Measurements from ENCODE around the gene PATE2. TPM values are rescaled to one million over a fixed set of nuclear protein-coding genes. Genes with fewer than 3 reads are reported as not detected.
A peak's percentile ranks its signal among the peaks of the same experiment; 100 is the strongest.

Gene PATE2
- total and polyA plus RNA-seq, 2 of the 4 experiments (the other 2 are of a cell fraction): not detected

- H3K27ac ChIP-seq (ENCODE audit: insufficient read depth, low read length): no peak overlapping the region
- no peak overlapping the region for H2BK15ac ChIP-seq (ENCODE audit: low read depth, low read length)
- H3K56ac ChIP-seq (ENCODE audit: extremely low read depth, insufficient read depth, low read length): no peak overlapping the region
- BruUV-seq (replicated peaks): no TSS peak
- no peak overlapping the region for H3K14ac ChIP-seq (replicated peaks; ENCODE audit: low read depth, low read length)
- H3K4me3 ChIP-seq (ENCODE audit: insufficient read depth, low read depth, low read length): no peak overlapping the region
- peak; percentile 47 for DNase-seq
- H4K91ac ChIP-seq (ENCODE audit: insufficient read depth, low read depth, low read length): no peak overlapping the region
- ChIA-PET POLR2A (ENCODE audit: unreplicated experiment) (no interaction called here), CTCF (no interaction called here)
- no peaks in the 10 kb centered on the region for H3K27me3 ChIP-seq (ENCODE audit: control insufficient read depth, insufficient read depth, low read length)
- no peak overlapping the region for H2BK5ac ChIP-seq (ENCODE audit: low read depth, low read length, poor library complexity, severe bottlenecking)
- H3K9me3 ChIP-seq (ENCODE audit: control insufficient read depth, insufficient read depth, low read length): no peaks in the 10 kb centered on the region
- no peaks in the 10 kb centered on the region for H4K20me1 ChIP-seq (ENCODE audit: insufficient read depth, low read length)
- ATAC-seq (ENCODE audit: low read depth): no peak
- H3K4me2 ChIP-seq (ENCODE audit: low read depth, low read length): no peak overlapping the region
- no CpG with 5 or more reads among the region's 5 CpGs for WGBS, 2 experiments (ENCODE audit: extremely low coverage in 2 of 2, insufficient read length in 1 of 2)
- no peak overlapping the region for H2AK5ac ChIP-seq (ENCODE audit: low read depth, low read length)
- H3K23ac ChIP-seq (ENCODE audit: low read depth, low read length): no peak overlapping the region
- dilution Hi-C loops (cut with HindIII; ENCODE audit: low sequenced_read_pairs, unreplicated experiment) (no loop called here), in situ Hi-C loops (cut with MboI; ENCODE audit: low sequenced_read_pairs) (no loop called here), intact Hi-C loops (cut with micrococcal nuclease) (no loop called here)
- H4K5ac ChIP-seq (ENCODE audit: low read depth, low read length): no peak overlapping the region
- no peak overlapping the region for H4K8ac ChIP-seq (ENCODE audit: low read depth in 2 of 2, low read length in 2 of 2)
- H3K4ac ChIP-seq (ENCODE audit: low read depth, low read length): no peak overlapping the region
- no peak overlapping the region for H2BK120ac ChIP-seq (ENCODE audit: low read depth, low read length)
- H3K4me1 ChIP-seq (ENCODE audit: control insufficient read depth, insufficient read depth, low read length): no peaks in the 10 kb centered on the region
- no peaks in the 10 kb centered on the region for H3K9me1 ChIP-seq (ENCODE audit: insufficient read depth, low read length)
- H3K36me3 ChIP-seq (ENCODE audit: control insufficient read depth, insufficient read depth, low read length): no peaks in the 10 kb centered on the region
- no peak overlapping the region for H2AK9ac ChIP-seq (replicated peaks; ENCODE audit: low read depth, low read length, poor library complexity)
- H3K79me1 ChIP-seq (ENCODE audit: low read depth in 1 of 2, low read length in 2 of 2): no peaks in the 10 kb centered on the region
- no peak for TF ChIP-seq FOS (IDR thresholded peaks at IDR 0.05; ENCODE audit: low read depth, low read length)
- TF ChIP-seq MAZ (IDR thresholded peaks at IDR 0.05; ENCODE audit: borderline replicate concordance, low read depth, low read length): no peak
- no peak for TF ChIP-seq RFX5 (IDR thresholded peaks at IDR 0.05; ENCODE audit: low read depth, low read length)
- no peak for TF ChIP-seq RAD21 (IDR thresholded peaks at IDR 0.05; ENCODE audit: low read length)
- TF ChIP-seq POLR2A (IDR thresholded peaks at IDR 0.05; ENCODE audit: low read depth, low read length): no peak
- TF ChIP-seq USF2 (IDR thresholded peaks at IDR 0.05; ENCODE audit: low read depth, low read length): no peak
- no peak for TF ChIP-seq MXI1 (IDR thresholded peaks at IDR 0.05; ENCODE audit: borderline replicate concordance, low read depth, low read length)
- no peak for TF ChIP-seq RCOR1 (IDR thresholded peaks at IDR 0.05; ENCODE audit: insufficient replicate concordance, low read length)
- H2AFZ ChIP-seq (replicated peaks; ENCODE audit: low read length, poor library complexity): no peak overlapping the region
- no peak overlapping the region for H3K18ac ChIP-seq (ENCODE audit: low read depth, low read length)
- H2BK20ac ChIP-seq (ENCODE audit: low read depth, low read length): no peak overlapping the region
- no peak overlapping the region for H3K9ac ChIP-seq (ENCODE audit: low read depth, low read length)
These were observed 1.3 kb downstream of the PATE2 start for GRCh38 chr11:125777309-125777708.
